ENCODE data around the gene VSTM1.

Gene VSTM1

DNA sequence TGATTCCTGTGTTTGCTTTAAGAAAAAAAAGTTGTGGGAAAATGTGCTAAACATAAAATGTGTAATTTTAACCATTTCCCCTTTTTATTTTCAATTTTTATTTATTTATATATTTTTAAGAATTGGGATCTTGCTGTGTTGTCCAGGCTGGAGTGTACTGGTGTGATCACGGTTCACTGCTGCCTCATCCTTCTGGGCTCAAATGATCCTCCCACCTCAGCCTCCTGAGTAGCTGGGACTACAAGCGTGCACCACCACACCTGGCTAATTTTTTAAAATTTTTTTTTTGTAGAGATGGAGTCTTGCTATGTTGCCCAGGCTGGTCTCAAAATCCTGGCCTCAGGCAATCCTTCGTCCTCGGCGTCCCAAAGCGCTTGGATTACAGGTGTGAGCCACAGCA lies 53.2 kb downstream of the VSTM1 start:
- DNase-seq = no peak

DNA sequence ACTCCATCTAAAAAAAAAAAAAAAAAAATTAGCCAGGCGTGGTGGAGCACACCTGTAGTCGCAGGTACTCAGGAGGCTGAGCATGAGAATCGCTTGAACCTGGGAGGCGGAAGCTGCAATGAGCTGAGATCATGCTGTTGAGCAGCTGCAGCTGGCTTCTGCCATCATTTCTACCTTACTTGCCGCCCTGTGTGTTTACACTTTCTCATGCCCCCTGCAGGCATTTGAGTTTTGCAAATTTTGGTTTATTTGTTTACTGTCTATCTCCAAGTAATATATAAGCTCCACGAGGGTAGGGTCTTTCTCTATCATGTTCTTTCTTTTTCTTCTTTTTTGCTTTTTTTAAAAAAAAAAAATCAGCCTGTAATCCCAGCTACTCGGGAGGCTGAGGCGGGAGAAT lies 54.3 kb downstream of the VSTM1 start:
- DNase-seq = no peak

DNA sequence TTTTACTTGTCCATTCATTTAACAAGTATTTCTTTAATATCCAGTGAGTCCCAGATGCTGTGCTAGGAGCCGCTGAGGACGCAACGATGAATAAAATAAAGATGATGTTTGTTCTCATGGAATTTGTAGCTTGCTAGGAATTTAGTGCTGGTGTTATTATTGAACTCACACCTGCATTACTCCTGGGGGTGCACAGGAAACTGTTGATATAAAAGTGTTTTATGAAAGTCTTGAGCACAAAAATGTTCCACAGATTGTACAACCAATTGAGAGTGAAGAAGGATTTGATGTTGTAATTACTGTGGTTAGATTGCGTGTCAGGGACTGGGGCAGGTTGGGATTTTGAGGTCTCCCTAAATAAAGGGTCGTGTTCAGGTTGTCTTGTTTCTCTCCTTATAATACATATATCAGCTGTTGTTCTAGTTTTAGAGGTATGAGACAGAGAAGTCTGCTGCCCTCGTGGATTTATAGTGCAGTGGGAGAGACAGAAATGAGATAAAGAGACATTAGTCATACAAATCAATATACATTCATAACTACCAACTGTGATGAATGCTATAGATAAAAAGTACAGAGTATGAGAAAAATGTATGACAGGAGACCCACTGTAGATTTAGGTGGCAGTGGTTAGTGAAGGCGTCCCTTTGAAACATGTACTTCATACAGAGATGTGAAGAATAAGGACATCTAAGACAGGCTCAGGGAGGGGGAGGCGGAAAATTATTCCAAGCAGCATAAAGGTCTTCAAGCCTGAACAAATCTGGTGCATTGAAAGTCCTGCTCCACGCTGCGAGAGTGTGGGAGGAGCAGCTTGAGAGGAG lies 61.0 kb downstream of the VSTM1 start:
- DNase-seq = no peak

DNA sequence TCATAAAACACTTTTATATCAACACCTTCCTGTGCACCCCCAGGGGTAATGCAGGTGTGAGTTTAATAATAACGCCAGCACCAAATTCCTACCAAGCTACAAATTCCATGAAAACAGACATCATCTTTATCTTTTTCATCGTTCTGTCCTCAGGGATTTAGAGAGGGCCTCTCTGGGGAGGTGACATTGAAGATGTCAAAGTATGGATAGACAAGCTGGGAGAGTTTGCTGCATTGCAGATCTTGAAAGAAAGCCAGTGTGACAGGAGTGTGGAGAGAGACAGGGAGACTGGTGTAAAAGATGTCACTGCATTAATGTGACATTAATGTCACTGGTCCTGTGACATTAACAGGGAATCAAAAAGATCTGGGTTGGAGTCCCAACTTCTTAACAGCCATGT lies 62.2 kb downstream of the VSTM1 start:
- DNase-seq = no peak

DNA sequence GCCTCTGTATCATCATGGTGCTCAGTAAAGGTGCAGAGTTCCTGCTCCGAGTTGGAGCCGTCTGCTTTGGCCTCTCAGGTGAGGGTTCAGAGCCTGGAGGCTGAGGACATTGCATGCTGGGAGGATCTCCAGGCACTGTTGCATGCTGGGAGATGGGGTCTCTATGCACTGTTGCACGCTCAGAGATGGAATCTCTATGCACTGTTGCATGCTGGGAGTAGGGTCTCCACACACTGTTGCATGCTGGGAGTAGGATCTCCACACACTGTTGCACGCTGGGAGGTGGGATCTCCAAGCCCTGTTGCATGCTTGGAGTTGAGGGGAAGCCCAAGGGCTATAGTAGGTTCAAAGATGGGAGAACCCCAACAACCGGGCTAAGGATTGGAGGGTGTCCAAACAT lies 64.0 kb downstream of the VSTM1 start:
- no peak for DNase-seq

DNA sequence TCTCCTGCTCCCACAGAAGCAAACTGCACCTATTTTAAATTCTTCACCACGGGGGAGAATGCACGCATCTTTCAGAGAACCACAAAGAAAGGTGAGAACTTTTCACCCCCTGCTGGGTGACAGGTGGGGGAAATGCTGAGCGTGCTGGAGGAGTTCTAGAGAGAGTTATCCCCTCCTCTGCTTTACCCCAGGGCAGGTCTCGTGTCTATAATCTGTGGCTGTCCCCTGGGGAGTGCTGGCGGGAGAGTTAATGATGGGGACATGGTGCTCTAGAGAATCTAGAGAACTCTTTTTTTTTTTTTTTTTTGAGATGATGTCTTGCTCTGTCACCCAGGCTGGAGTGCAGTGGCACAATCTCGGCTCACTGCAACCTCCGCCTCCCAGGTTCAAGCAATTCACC lies 65.5 kb downstream of the VSTM1 start:
- DNase-seq = no peak

DNA sequence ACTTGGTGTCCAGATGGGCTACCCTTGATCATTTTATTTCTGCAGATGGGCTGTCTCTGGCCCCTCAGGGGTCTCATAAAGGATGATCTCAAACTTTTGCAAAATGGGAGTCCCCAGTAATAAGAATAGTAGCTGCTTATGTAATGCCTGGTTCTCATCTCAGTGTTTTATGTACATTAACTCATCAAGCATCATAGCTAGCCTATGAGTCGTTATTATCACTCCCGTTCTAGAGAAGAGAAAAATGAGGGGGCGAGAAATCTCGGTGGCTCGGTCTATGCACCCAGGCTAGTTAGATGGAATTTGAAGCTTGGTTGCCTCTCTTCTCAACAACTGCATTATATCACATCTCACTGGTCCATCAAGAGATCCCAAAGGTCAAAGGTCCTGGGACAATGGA lies 68.9 kb downstream of the VSTM1 start:
- DNase-seq = no peak

DNA sequence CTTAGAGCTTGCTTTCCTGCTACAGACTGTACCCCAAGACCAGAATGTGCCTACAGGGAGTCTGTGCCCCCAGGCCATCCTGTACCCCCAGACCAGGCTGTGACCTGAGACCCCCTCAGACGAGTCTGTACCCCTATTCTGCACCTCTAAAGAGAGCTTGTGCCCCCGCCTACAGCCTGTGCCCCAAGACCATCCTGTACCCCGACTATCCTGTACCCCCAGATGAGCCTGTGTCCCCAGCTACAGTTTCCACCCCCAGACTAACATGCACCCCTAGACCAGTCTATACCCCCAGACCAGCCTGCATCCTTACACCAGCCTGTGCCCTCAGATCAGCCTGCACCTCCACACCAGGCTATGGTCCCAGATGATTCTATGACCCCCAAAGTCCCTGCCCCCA lies 70.2 kb downstream of the VSTM1 start:
- no peak for DNase-seq

DNA sequence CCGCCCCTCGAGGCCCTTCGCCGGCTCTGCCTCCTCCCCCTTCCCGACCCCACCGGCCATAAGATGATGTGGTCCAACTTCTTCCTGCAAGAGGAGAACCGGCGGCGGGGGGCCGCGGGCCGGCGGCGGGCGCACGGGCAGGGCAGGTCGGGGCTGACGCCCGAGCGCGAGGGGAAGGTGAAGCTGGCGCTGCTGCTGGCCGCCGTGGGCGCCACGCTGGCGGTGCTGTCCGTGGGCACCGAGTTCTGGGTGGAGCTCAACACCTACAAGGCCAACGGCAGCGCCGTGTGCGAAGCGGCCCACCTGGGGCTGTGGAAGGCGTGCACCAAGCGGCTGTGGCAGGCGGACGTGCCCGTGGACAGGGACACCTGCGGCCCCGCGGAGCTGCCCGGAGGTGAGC lies 70.9 kb downstream of the VSTM1 start:
- DNase-seq = no peak

DNA sequence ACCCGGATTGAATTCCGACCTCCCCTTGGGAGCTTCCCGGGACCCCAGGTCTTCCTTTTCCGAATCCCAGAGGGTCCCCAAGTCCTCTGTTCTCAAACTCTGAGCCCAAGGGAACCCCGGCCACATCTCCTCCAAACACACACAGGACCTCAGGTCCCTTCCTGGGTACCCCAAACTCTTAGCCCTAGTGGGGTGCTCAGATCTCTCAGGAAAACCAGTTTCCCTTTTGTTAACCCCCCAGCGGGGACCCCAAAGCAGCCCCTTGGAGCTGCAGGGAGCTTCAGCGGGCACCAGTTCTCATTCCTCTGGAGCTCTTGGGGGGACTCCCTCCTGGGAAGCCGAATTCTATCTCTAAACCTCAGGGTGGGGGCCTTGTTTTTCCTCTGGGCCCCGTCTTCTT lies 71.5 kb downstream of the VSTM1 start:
- no peak for DNase-seq

DNA sequence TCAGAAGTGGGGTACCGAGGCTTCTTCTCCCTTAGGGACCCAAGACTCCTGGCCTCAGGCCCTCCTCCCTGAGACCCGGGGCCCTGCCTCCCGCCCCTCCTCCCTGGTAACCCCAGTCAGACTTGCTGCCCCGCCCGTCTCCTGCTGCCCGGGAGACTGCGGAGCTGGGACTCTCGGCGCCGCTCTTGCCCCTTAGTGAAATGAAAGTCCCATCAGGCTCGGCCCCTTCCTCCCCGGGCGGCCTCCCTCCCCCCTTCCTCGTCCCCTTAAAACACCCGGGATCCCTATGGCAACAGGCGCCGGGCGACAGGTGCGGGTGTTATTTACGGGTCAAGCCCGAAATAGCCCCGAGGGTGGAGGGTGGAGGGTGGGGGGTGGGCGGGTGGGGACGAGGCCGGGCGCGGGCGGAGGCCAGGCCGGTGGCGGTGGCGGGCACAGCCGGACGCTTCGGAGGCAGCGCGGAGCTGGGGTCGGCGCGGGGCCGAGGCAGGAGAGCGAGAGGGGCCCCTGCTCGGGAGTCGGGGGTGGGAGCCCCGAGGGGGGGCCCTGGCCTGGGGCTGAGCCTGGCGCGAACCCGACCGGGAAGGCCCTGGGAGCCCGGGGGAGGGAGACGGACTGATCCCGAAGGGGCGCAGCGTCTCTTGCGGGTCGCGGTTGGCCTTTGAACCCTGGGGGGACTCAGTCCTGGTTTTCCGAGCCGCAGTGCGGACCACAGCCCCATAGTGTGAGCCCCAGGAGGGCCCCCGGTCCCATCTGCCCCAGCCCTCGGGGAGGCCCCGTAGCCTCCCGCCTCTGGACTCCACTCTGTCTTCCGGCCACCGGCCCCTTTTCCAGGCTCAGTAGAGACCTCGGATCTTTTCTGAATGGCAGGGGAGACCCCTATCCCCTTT lies 72.2 kb downstream of the VSTM1 start, which contains the start of gene CACNG6:
Gene CACNG6, plus strand, starts transcription at position 414 of the 890 bp plus-strand sequence. CDS start 1,241 bp downstream, outside the sequence.
- peak in 1 of 2 donors; percentile 18 for DNase-seq
